Activated naive CD4-positive, alpha-beta T cell treated with anti-CD3 and anti-CD28 coated beads for 36 hours (primary cell): ENCODE data around the gene TMEM63A. TPM values are rescaled to one million over a fixed set of nuclear protein-coding genes. Genes with fewer than 3 reads are reported as not detected.
A peak's percentile ranks its signal among the peaks of the same experiment; 100 is the strongest.

Experiments used
- CTCF ChIA-PET: fragments of 350-600 bp; sonication (Branson Sonifier 250); formaldehyde crosslinking; loops from one replicate; lab custom pipeline; 2021; ENCODE audit warnings: antibody characterized with exemption; lab: Charles Lee
- DNase-seq: peaks from one replicate; pipeline ENCODE4 v3.0.0-alpha.2; 2020
- H3K27ac Mint-ChIP-seq: one replicate; pipeline ENCODE4 v1.8.0; 2021; ENCODE audit warnings: mild to moderate bottlenecking, mixed read lengths
- H3K27me3 Mint-ChIP-seq: one replicate; pipeline ENCODE4 v1.8.0; 2021; ENCODE audit warnings: low read depth, mixed read lengths
- H3K36me3 Mint-ChIP-seq: one replicate; pipeline ENCODE4 v1.8.0; 2021; ENCODE audit warnings: low read depth, mixed read lengths
- H3K4me1 Mint-ChIP-seq: one replicate; pipeline ENCODE4 v1.8.0; 2021; ENCODE audit warnings: low read depth, mixed read lengths
- H3K4me3 Mint-ChIP-seq: one replicate; pipeline ENCODE4 v1.8.0; 2021; ENCODE audit warnings: mild to moderate bottlenecking, moderate library complexity, mixed read lengths
- H3K9me3 Mint-ChIP-seq: one replicate; pipeline ENCODE4 v1.8.0; 2021; ENCODE audit warnings: mixed read lengths
- intact Hi-C: fragments of 100-400 bp; cut with micrococcal nuclease; formaldehyde crosslinking; loops from one replicate; pipeline ENCODE4 v1.15.1; 2023
- total RNA-seq, 2 experiments: library from RNA; stranded (reverse); gene quantifications; one replicate each; pipeline ENCODE4 v1.2.3, GENCODE V29; 2021

Gene TMEM63A
- total RNA-seq, 2 experiments from 2014 or later = 34.3 to 34.7 TPM

- no peak for DNase-seq
- Mint-ChIP-seq H3K9me3 (no peaks in the 10 kb centered on the region), H3K4me1 (peaks cover 29% of the 10 kb centered on the region), H3K27ac (no peak overlapping the region), H3K36me3 (no peaks in the 10 kb centered on the region), H3K4me3 (no peak overlapping the region), H3K27me3 (no peaks in the 10 kb centered on the region)
- CTCF ChIA-PET = no interaction called here
- intact Hi-C loops = no loop called here
Observed at GRCh38 chr1:225906467-225906866, 24.3 kb upstream of the TMEM63A start.

- no peaks in the 10 kb centered on the region for H3K27me3 Mint-ChIP-seq
- no peak overlapping the region for H3K27ac Mint-ChIP-seq
- intact Hi-C loops = no loop called here
- CTCF ChIA-PET = interaction anchor here (1.6 kb wide), 1 partner anchor 127 kb away, joined by 4 read pairs; the partner anchor contains the start of gene SRP9
- H3K36me3 Mint-ChIP-seq = no peaks in the 10 kb centered on the region
- peaks cover 25% of the 10 kb centered on the region for H3K4me1 Mint-ChIP-seq
- no peaks in the 10 kb centered on the region for H3K9me3 Mint-ChIP-seq
- DNase-seq = no peak
- no peak overlapping the region for H3K4me3 Mint-ChIP-seq
Observed at GRCh38 chr1:225903623-225904022, 21.4 kb upstream of the TMEM63A start.

DNA sequence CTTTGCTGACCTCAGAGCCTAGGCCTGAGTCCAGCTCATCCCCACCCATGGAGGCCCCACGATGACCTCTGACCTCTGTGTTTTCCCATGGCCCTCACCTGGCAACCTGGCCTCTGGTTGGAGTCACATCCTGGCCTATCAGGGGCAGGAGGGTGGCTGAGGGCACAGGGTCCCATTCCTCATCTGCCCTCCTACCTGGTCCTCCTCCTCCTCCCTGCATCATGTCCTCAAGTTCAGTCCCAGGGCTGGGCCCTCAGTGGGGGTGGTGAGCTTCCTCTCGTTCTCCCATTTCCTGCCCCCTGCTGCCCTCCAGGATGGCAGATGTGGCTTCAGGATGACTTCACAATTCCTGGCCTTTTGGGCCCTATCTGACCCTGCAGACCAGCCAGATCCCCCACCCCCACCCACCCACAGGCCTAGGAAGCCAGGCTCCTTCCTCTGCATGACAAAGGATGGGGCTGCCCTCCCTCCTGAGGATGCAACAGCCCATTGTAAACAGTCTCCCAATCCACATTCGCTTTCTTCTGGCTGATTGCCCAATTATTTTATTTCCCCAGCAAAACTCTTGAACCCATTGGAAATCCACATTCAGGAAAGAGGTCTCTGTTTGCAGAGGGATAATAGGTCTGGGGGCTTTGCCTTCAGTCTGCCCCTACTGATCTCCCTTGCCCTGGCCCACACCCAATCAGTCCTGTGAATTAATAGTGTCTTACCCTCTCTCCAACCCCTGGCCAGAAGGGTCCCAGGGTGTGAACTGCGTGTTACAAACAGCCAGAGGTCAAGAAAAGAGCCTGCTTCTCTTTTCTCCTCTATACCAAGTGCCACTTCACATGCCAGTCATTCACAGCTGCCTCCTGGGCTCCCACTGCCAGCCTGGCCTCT is 17.1 kb upstream of the TMEM63A start:
- Mint-ChIP-seq H3K4me1 (peaks cover 41% of the 10 kb centered on the region), H3K27me3 (no peaks in the 10 kb centered on the region), H3K9me3 (no peaks in the 10 kb centered on the region), H3K4me3 (no peak overlapping the region), H3K36me3 (no peaks in the 10 kb centered on the region), H3K27ac (peak overlapping the region; percentile 70)
- intact Hi-C loops = loop anchor here (5.0 kb wide), 2 partner anchors 52 to 1277 kb away; no protein-coding TSS in a partner anchor
- CTCF ChIA-PET = interaction anchor here (0.9 to 4.8 kb wide), 3 partner anchors 12 to 426 kb away, joined by 3 to 22 read pairs (median 21); partner anchors contain the start of gene TMEM63A
- DNase-seq = no peak

DNA sequence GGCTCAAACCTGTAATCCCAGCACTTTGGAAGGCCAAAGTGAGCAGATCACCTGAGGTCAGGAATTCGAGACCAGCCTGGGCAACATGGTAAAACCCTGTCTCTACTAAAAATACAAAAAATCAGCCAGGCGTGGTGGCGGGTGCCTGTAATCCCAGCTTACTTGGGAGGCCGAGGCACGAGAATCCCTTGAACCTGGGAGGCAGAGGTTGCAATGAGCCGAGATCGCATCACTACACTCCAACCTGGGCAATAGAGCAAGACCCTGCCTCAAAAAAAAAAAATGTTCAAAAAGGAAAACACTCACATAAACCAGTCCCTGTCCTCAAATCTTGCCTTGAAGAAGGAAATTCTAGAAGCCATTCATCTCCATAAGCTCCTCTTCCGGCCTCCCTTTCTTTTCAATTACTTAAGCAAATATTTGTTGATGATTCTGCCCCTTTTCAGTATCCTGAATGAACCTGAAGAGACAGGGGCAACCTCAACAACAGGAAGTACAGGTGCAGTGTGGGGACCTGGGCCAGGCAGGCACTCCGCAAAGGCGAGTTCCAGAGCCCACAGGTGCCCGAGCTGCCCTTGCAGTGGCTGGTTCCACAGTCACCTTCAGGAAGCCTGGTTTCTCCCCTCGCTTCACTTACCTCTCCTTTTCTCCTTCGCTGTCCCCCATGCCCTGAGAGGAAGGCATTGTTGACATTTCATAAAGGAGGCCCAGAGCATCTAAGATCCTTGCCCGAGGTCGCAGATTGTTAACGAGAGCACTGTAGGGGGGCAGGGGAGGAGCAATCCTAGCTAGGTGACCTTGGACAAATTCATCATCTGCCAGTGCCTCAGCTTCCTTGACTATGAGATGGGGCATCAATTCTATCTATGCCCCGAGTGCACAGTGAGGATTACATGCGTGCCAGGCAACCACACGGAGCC is 15.7 kb upstream of the TMEM63A start:
- peak; percentile 31 for DNase-seq
- no peaks in the 10 kb centered on the region for H3K27me3 Mint-ChIP-seq
- peak overlapping the region; percentile 92 for H3K27ac Mint-ChIP-seq
- no peaks in the 10 kb centered on the region for H3K36me3 Mint-ChIP-seq
- CTCF ChIA-PET = interaction anchor here (0.7 to 4.8 kb wide), 9 partner anchors 11 to 425 kb away, joined by 3 to 22 read pairs (median 4); partner anchors contain the start of genes SRP9 and TMEM63A
- H3K4me3 Mint-ChIP-seq = peak overlapping the region; percentile 15
- H3K4me1 Mint-ChIP-seq = peaks cover 41% of the 10 kb centered on the region
- intact Hi-C loops = loop anchor here (1.0 to 5.0 kb wide), 7 partner anchors 17 to 1276 kb away; partner anchors contain the start of genes PYCR2, SDE2 and SRP9
- no peaks in the 10 kb centered on the region for H3K9me3 Mint-ChIP-seq

DNA sequence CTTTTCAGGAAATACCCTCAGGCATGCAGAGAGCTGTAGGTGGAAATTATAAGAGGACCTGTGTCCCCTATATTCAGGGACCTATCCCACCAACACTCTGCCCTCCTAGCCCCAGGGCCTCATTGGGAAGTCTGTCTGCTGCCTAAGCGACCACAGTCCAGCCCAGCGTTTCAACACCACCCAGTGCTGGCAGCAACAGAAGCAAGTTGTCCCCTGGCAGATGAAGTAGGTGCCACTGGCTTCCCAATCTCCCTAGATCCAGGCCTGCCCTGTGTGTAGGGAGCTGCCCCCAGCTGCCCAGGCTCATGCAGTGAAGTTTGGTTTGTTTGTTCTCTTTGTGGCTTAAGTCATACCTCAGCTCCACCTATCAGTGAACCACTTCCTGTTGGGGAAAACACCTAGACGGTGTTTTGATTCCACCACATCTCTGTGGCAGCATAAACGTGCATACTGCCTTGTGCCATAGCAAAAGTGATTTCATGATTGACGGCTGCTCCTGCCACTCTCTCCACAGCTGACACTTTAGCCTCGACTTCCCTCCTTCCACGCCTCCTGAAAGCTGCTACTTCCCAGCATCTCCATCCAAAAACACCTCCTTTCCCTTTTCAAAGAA is 14.9 kb upstream of the TMEM63A start:
- no peaks in the 10 kb centered on the region for H3K27me3 Mint-ChIP-seq
- peaks cover 41% of the 10 kb centered on the region for H3K4me1 Mint-ChIP-seq
- no peaks in the 10 kb centered on the region for H3K9me3 Mint-ChIP-seq
- no peaks in the 10 kb centered on the region for H3K36me3 Mint-ChIP-seq
- peak overlapping the region; percentile 54 for H3K4me3 Mint-ChIP-seq
- CTCF ChIA-PET = interaction anchor here (1.3 to 4.8 kb wide), 7 partner anchors 12 to 119 kb away, joined by 3 to 22 read pairs (median 5); partner anchors contain the start of genes SRP9 and TMEM63A
- peak; percentile 87 for DNase-seq
- intact Hi-C loops = loop anchor here (1.0 to 5.0 kb wide), 7 partner anchors 16 to 1275 kb away; partner anchors contain the start of genes PYCR2, SDE2 and SRP9
- H3K27ac Mint-ChIP-seq = peak overlapping the region; percentile 92

GRCh38 chr1:225896494-225896893 is 14.3 kb upstream of the TMEM63A start:
- H3K9me3 Mint-ChIP-seq = no peaks in the 10 kb centered on the region
- H3K27me3 Mint-ChIP-seq = no peaks in the 10 kb centered on the region
- H3K4me1 Mint-ChIP-seq = peaks cover 41% of the 10 kb centered on the region
- CTCF ChIA-PET = interaction anchor here (1.3 to 4.8 kb wide), 6 partner anchors 13 to 119 kb away, joined by 4 to 22 read pairs (median 5); partner anchors contain the start of genes SRP9 and TMEM63A
- H3K27ac Mint-ChIP-seq = peak overlapping the region; percentile 92
- DNase-seq = no peak
- H3K36me3 Mint-ChIP-seq = no peaks in the 10 kb centered on the region
- intact Hi-C loops = loop anchor here (5.0 kb wide), 2 partner anchors 49 to 1274 kb away; no protein-coding TSS in a partner anchor
- peak overlapping the region; percentile 54 for H3K4me3 Mint-ChIP-seq

- H3K36me3 Mint-ChIP-seq = no peaks in the 10 kb centered on the region
- no peak overlapping the region for H3K4me3 Mint-ChIP-seq
- H3K9me3 Mint-ChIP-seq = no peaks in the 10 kb centered on the region
- no peak overlapping the region for H3K27ac Mint-ChIP-seq
- intact Hi-C loops = no loop called here
- DNase-seq = no peak
- CTCF ChIA-PET = interaction anchor here (0.6 to 1.2 kb wide), 2 partner anchors 9 to 73 kb away, joined by 3 to 6 read pairs; no protein-coding TSS in a partner anchor
- no peaks in the 10 kb centered on the region for H3K27me3 Mint-ChIP-seq
- peaks cover 23% of the 10 kb centered on the region for H3K4me1 Mint-ChIP-seq
Observed at GRCh38 chr1:225892307-225892706, 10.1 kb upstream of the TMEM63A start.

GRCh38 chr1:225891229-225891972 is 9.2 kb upstream of the TMEM63A start:
- no peaks in the 10 kb centered on the region for H3K36me3 Mint-ChIP-seq
- H3K9me3 Mint-ChIP-seq = no peaks in the 10 kb centered on the region
- H3K27me3 Mint-ChIP-seq = no peaks in the 10 kb centered on the region
- peaks cover 14% of the 10 kb centered on the region for H3K4me1 Mint-ChIP-seq
- no peak for DNase-seq
- CTCF ChIA-PET = interaction anchor here (1.2 kb wide), 1 partner anchor 8 kb away, joined by 3 read pairs; no protein-coding TSS in a partner anchor
- H3K27ac Mint-ChIP-seq = no peak overlapping the region
- intact Hi-C loops = no loop called here
- H3K4me3 Mint-ChIP-seq = no peak overlapping the region

DNA sequence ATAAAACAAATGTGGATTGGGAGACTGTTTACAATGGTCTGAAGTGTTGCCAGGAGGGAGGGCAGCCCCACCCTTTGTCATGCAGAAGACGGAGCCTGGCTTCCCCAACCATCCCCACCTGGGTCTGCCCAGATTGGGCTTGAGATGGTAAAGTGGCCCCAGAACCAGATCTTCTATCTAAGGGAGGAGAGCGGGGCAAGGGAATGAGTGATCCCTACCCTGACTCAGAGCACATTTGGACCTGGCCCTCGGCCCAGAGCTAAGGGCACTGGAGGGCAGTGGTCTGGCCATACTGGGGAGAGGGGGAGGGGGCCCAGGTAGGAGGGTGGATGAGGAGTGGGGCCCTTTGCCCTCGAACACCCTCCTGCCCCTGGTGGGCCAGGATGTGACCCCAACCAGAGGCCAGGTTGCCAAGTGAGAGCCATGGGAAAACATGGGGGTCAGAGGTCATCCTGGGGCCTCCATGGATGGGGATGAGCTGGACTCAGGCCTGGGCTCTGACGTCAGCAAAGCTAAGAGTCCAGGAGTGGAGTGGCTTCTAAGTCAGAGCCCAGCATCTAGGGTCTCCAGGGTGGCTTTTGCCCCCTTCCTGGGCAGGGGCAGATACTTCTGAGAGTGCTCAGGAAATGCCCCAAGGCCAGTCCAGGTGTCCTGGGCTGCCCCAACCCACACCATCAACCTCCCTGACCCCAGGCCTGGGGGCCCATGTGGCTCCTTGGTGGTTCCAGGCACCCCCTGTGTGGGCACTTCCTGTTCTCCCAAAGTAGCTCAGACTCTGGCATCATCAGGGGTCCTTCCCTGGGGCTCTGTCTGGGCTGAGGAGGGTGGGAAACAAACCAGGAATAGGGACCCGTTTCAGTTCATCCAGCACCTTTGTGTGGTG is 8.4 kb upstream of the TMEM63A start:
- no peaks in the 10 kb centered on the region for H3K9me3 Mint-ChIP-seq
- H3K4me3 Mint-ChIP-seq = no peak overlapping the region
- H3K27me3 Mint-ChIP-seq = no peaks in the 10 kb centered on the region
- no peak overlapping the region for H3K27ac Mint-ChIP-seq
- CTCF ChIA-PET = interaction anchor here (1.2 kb wide), 1 partner anchor 12 kb away, joined by 4 read pairs; no protein-coding TSS in a partner anchor
- peaks cover 8% of the 10 kb centered on the region for H3K4me1 Mint-ChIP-seq
- DNase-seq = no peak
- intact Hi-C loops = no loop called here
- no peaks in the 10 kb centered on the region for H3K36me3 Mint-ChIP-seq

DNA sequence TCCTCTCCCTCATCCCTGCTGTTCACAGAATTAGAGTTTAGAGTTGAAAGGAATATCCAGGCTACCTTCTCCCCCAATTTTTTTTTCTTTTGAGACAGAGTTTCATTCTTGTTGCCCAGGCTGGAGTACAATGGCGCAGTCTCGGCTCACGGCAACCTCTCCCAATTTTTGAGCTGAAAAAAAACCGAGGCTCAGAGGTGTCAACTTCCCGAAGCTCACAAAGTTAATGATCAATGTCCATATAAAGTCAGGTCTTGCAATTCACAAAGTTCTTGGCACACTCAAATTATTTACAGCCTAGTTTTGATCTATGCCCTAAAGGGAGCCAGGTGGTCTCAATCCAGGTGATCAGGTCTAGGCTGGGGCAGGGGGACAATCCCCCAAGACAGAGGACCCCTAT is 7.6 kb upstream of the TMEM63A start:
- no peaks in the 10 kb centered on the region for H3K9me3 Mint-ChIP-seq
- intact Hi-C loops = no loop called here
- H3K4me1 Mint-ChIP-seq = peaks cover 8% of the 10 kb centered on the region

More for the DNA sequence above, 7.6 kb upstream of the TMEM63A start:
- no peak for DNase-seq
- Mint-ChIP-seq H3K4me3 (no peak overlapping the region), H3K27ac (no peak overlapping the region), H3K27me3 (no peaks in the 10 kb centered on the region), H3K36me3 (no peaks in the 10 kb centered on the region)
- CTCF ChIA-PET = interaction anchor here (0.7 to 1.2 kb wide), 3 partner anchors 12 to 415 kb away, joined by 3 to 4 read pairs (median 4); no protein-coding TSS in a partner anchor
